ENCODE data around the gene NBEA.

- TF ChIP-seq POLR2A (IDR thresholded peaks at IDR 0.05): no peak
- TF ChIP-seq CTCF (IDR thresholded peaks at IDR 0.05): no peak
Observed at GRCh38 chr13:35025314-35025713, 83.2 kb downstream of the NBEA start.

Measured in heart left ventricle (tissue), 13 donors.